22Rv1 (cell line): ENCODE results near the gene TMEM132D.

Source experiments
- ZFX ChIP-seq: fragments of 450-650 bp; IDR thresholded peaks from 2 replicates; pipeline ENCODE4 v1.6.1; 2017; ENCODE audit warnings: antibody characterized with exemption, borderline replicate concordance
- TF ChIP-seq, protein P1 (sequence below): fragments of 450-650 bp; IDR thresholded peaks from 2 replicates; pipeline ENCODE4 v1.5.1; 2017; ENCODE audit warnings: mild to moderate bottlenecking

GRCh38 chr12:129207084-129207483 lies 696.7 kb downstream of the TMEM132D start:
- TF ChIP-seq, protein P1, sequence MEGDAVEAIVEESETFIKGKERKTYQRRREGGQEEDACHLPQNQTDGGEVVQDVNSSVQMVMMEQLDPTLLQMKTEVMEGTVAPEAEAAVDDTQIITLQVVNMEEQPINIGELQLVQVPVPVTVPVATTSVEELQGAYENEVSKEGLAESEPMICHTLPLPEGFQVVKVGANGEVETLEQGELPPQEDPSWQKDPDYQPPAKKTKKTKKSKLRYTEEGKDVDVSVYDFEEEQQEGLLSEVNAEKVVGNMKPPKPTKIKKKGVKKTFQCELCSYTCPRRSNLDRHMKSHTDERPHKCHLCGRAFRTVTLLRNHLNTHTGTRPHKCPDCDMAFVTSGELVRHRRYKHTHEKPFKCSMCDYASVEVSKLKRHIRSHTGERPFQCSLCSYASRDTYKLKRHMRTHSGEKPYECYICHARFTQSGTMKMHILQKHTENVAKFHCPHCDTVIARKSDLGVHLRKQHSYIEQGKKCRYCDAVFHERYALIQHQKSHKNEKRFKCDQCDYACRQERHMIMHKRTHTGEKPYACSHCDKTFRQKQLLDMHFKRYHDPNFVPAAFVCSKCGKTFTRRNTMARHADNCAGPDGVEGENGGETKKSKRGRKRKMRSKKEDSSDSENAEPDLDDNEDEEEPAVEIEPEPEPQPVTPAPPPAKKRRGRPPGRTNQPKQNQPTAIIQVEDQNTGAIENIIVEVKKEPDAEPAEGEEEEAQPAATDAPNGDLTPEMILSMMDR: no peak
- TF ChIP-seq ZFX: no peak
